Activated CD8-positive, alpha-beta memory T cell treated with anti-CD3 and anti-CD28 coated beads, Interleukin-2, amount 50 U/mL, for 1 hour (primary cell): Measurements from ENCODE around the gene NTRK3.

Source experiments
- DNase-seq: peaks from one replicate; pipeline ENCODE4 v3.0.0-alpha.2; 2020; ENCODE audit errors: extremely low read depth

Gene NTRK3

DNA sequence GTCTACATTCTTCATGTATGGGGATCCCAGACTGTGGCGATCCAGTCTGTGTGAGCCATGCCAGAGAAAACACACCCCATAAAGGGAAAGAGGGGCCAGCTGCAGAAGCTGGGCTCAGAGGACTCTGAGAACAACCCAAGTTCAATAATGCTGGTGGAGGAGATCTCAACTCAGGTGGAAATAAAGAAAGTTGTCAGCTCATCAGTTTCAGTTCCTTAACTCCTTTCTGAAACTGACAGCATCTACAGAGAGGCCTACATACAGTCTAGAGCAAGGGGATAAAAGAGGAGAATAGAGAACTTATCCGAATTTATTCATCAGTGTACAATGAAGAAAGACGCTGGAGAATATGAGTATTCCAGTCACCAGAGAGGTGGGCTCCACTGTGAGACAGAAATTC is 77.0 kb downstream of the NTRK3 start:
- no peak for DNase-seq

DNA sequence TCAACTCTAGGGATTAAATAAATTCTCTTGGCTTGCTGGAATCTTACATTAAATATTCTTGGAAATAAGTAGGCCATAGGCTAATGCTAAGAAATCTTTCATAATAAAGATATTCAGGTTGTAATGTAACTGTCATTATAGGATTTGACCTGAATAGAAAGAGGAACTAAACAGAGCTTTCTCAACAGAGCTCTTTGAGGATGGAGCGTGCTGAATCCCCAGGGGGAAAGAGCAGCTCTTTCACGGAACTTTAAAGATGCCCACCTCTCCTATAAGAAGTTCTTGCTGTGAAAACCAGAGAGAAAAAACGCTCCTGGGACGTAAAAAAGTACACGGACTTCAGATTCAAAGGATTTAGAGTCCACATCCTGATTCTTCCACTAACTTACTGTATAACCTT is 77.9 kb downstream of the NTRK3 start:
- DNase-seq = no peak

- no peak for DNase-seq
Observed at GRCh38 chr15:88177451-88177850, 79.1 kb downstream of the NTRK3 start.

DNA sequence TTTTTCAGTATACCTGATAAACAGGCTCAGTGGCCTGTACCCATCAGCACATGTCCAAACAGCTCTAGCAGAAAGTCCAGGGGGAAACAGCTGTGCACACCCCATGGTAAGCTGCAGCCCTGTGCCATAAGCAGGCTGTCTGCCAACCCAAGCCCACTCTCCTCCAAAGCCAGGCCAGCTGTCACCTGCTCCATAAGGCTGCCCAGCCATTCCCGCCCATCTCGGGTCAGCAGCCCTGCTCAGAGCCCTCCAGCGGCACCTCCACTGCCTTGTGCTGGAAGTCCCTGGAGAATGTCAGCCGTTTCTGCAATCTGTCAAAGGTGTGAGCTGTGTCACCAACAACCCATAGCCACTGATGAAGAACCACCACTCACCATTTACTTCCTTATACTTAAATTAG is 82.0 kb downstream of the NTRK3 start:
- DNase-seq = no peak

DNA sequence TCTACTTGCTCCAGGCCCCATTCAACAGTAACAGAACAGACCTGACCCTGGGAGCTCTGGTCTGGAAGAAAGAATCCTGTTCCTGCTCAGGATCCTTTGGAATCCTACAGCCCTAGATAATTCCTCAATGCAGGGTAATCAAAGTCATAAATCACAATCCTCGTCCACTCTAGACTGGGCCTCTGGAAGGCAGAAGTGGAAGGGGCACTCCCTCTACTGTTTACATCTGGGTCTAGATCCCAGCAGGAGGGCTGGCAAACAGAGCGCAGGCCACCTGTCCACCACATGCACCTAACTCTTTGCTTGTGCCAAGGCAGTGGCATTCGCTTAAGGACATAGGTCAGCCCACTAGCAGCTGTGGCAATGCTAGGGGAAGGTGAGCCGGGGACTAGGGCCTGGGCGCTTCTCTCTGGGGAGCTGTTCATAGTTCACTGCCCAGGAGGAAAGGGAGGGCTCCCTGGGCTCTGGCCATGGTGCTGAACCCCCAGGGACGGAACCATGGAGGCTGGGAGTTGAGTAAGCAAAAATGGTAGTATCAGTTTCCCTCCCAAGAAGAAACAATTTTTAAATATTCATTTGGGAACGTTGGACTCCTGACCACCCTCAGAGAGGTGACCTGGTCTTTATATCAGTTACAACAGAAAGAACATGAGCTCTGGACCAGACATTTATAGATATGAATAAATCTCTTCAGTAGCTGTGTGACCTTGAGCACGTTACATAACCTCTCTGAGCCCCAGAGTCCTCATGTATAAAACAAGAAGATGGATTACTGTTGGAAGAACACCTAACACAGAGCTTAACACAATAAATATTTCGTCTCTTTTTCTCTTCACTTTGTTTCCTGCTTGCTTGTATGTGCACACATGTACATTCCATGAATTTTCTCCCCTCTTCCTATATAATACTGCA is 90.2 kb downstream of the NTRK3 start:
- no peak for DNase-seq

- no peak for DNase-seq
Observed at GRCh38 chr15:88161636-88162035, 94.9 kb downstream of the NTRK3 start.

- DNase-seq = no peak
Observed at GRCh38 chr15:88155310-88155709, 101.2 kb downstream of the NTRK3 start.

DNA sequence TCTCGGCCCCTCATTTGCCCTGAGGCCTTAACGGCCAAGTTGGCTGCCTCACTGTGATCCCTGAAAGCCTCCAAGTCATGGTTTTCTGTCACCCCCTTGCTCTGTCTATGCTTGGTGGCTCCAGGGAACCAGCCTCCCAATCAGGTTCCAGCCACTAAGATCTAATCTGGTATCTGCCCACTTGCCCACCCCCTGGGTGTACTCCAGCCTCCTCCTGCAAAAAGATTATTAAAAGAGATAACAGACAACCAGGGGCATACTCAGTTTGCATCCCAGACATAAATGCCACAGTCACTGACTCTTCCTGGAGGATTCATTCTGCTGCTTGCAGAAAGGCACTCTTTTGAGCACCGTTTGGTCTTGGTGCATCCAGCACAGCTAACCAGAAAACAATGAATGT is 103.9 kb downstream of the NTRK3 start:
- DNase-seq = no peak

DNA sequence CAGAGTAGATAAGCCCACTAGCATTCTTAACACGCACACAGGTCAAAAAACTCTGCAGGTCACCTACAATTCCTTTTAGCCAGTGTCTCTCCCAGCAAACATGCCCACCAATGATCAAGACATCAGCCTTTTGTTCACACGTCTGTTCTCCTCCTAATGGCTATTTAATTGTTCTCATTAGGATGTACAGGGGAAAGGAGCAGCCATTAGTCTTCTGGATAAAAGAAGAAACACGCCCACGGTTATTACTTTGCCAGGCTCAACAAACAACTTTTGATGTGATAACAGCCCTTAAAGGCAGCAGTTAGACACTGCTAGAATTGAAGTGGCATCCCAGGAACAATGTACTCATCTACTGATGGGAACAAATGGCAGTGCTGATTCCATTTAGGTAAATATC is 108.8 kb downstream of the NTRK3 start:
- no peak for DNase-seq

DNA sequence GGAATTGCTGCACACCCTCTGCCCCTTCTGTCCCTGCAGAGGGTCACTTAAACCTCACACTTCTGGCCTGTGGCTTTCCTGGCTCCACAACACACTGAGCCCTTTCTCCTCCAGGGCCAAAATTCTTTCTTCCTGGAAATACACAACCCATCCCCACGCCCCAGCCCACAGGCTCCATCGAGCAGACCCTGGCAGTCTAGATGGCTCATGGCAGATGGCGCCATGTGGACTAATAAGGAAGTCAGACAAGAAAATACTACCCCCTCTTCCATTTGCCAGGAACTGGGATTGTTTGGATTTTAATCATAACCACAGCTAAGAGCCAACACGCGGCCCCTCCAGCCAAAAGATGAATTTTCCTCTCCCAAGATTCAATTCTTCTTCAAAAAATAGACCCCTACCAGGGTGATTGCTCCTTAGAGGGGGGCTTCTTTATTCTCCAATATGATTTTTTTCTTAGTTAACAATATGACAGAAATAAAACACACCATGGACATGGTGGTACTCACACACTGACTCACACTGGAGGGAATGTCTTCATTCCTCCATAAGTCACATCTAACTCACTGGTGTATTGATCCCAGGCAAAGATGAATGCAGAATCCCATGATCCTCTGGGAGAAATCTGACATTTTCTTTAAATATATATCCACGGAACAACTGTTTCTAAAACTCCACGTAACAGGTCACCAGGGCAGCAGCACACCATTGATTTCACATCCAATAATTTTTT is 111.5 kb downstream of the NTRK3 start:
- no peak for DNase-seq

- no peak for DNase-seq
Observed at GRCh38 chr15:88142121-88142520, 114.4 kb downstream of the NTRK3 start.

DNA sequence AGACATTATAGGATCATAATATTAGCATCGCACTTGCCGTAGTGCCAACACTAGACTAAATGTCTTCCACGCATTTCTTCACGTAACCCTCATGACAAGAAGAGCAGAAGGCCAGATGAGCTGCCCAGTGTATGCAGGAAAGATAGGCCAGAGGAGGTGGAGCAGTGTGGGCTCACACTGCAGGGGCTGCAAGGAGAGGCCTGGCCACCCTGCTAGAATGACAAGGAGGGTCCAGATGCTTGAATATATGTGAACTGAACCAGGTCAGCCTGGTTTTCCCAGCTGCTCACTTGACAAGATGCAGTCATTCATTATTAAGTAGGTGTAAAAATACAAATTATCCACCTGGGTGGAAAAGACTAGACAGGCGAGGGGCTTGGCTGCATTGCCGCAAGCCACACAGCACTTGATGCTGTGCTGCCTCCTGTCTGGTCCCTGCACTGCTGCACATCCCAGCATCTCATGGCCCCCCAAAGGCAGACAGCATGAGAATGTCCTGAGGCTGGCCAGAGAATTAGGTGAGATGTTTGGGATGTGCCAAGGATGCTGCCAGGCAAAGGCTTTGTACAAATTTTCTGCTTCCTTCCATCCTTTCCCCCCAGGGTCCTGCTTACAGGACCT is 115.2 kb downstream of the NTRK3 start:
- DNase-seq = no peak

DNA sequence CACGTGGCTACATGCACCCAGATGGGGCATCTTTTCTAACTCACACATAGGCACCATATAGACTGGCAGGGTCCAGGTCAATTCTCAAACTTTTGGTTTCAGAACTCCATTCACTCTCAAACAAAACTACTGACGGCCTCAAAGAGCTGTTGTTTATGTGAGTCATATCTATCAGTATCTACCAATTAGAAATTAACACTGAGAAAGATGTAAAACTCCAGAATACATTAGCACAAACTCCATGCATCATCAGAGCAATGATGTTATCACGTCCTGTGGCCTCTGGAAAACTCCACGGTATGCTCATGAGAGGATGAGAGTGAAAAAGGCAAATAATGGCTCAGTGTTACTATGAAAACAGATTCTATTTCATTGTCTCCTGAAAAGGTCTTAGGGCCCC is 116.1 kb downstream of the NTRK3 start:
- no peak for DNase-seq

GRCh38 chr15:88139936-88140335 is 116.6 kb downstream of the NTRK3 start:
- no peak for DNase-seq

- no peak for DNase-seq
Observed at GRCh38 chr15:88133795-88134194, 122.7 kb downstream of the NTRK3 start.

GRCh38 chr15:88132499-88132898 is 124.0 kb downstream of the NTRK3 start:
- DNase-seq = no peak

GRCh38 chr15:88131937-88132336 is 124.6 kb downstream of the NTRK3 start:
- no peak for DNase-seq

GRCh38 chr15:88127432-88127790 is 129.1 kb downstream of the NTRK3 start:
- no peak for DNase-seq

GRCh38 chr15:88126695-88127431 is 129.7 kb downstream of the NTRK3 start:
- no peak for DNase-seq

GRCh38 chr15:88125576-88125975 is 131.0 kb downstream of the NTRK3 start:
- no peak for DNase-seq

GRCh38 chr15:88124199-88124598 is 132.3 kb downstream of the NTRK3 start:
- DNase-seq = no peak

DNA sequence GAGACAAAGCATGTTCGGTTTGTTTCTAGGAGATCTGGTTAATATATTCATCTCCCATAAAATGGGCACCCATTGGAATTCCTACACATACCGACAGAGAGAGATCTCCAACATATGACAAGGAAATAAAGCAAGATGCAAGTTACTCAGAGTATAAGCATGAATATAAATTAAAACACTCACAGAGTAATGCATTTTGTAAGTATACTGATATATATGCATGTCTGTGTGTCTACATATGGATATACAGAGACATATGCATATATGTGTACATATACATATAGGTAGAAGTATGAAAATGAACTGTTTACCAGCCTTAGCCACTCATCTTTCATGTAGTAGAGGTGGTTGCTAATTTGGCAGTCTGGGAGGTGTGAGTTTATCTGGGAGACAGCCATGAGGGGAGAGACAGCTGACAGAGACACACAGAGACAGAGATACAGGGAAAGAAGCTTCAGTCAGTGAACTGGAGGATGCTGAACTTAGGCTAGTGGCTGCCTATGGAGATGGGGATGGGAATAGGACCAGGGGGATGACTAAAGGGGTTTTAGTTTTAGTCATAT is 134.5 kb downstream of the NTRK3 start:
- no peak for DNase-seq
